HG03565 (cell line): ENCODE results near the gene OLFM1.
"Not testable (repeated sequence)": the region's sequence is repeated elsewhere in the genome, so short reads cannot be mapped to it uniquely, and the experiment has no call there.

Experiments
- ATAC-seq: cut with Tn5 transposase; IDR thresholded peaks from one replicate; pipeline ENCODE4 v1.9.1; 2021; ENCODE audit warnings: mild to moderate bottlenecking, moderate library complexity; ENCODE audit not compliant: unreplicated experiment

OLFM1 gene

GRCh38 chr9:135147474-135147805 lies 60.0 kb downstream of the OLFM1 start:
- ATAC-seq, result no peak

- no peak for ATAC-seq
Measured at GRCh38 chr9:135147938-135148337, 60.5 kb downstream of the OLFM1 start.

DNA sequence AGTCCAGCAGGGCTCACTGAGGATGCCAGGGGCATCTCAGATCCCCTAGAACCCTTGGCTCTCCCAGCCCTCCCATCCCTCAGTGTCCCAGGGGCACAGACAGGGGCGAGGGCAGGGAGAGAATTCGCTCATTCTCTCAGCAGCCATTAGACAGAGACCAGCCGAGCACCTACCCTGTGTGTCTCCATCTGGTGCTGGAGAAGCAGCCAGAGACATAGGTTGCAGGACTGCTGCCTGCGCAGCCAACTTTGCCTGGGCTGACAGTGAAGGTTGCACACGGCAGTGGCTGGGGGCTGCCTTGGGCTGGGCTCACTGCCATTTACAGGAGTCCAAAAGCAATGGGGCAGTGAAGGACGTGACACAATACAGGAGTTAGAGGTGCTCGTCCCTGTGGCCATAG lies 60.9 kb downstream of the OLFM1 start:
- ATAC-seq, result no peak

DNA sequence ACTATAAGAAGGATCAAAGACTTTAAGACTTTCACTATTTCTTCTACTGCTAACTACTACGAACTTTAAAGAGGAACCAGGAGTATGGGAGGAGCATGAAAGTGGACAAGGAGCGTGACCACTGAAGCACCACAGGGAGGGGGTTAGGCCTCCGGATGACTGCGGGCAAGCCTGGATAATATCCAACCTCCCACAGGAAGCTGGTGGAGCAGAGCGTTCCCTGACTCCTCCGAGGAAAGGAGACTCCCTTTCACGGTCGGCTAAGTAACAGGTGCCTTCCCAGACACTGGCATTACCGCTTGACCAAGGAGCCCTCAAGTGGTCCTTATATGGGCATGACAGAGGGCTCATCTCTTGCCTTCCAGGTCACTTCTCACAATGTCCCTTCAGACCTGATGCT lies 62.4 kb downstream of the OLFM1 start:
- ATAC-seq, result not testable (repeated sequence)

- ATAC-seq, result no peak
Measured at GRCh38 chr9:135150981-135151380, 63.5 kb downstream of the OLFM1 start.

DNA sequence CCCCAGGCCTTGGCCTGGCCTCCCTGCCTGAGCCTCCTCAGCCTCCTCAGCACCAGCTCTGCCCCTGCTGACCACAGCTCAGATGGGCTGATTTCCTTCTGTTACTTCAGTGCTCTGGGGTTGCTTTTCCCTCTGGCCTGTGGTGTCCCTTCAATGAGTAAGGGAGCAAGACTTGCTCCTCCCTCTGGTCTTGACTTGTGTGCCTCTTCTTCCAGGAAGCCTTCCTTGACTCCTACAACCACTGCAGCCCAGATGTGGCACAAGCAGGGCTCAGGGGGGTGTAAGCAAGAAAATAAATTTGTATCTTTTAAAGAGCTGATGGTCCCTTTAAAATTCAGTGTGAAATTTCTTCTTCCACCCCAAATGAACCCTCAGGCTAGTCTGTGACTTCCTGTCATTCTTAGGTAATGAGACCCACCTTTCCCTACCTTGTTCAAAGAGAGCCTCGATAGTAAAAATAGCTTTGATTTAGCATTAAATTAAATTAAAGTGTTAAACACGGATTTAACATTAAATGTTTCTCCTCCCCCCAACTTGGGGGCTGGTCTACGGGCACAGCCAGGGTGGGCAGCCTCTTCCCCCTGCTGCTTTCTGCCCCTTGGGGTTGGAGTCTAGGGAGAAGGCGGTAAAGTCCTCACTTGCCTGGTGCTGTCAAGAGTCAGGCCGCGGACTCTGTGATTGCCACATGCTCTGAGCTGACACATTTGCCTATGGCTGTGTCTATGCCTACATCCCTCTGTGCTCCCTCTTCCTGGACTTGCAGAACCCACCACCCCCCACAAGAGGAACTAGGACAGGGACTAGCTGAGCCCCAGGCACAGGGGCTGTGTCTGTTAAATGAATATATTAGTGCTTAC lies 64.5 kb downstream of the OLFM1 start:
- no peak for ATAC-seq

DNA sequence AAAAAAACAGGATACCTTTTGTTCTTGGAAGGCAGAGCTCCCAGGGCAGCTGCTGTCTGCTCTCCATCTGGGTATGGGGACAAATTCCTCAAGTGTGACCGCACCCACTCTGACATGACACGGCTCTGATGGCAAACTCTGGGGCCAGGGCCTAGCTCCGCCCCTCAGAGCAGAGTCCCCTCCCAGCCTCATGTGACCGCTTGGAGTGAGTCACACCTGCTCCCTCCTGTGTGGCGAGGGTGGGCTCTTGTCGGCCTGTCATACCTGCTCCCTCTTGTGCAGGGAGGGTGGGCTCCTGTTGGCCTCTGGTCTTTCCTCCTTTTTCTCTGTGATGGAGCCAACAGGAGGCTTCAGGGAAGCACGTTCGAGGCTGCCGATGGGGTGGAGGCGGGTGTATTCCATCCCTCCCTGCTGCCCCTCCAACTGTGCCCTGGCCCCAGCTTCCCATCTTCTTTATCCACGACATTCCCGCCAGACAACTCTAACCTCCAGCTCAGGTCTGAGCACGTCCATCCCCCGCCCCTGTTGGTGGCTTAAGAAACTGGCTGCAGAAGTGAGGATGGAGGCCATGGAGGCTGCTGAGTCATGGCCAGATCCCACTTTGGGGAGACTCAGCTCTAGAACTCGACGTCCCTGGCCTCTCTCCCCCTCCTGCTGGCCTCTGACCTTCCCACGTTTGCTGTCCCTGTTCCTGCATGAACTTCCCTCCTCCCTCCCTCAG lies 65.3 kb downstream of the OLFM1 start:
- no peak for ATAC-seq

GRCh38 chr9:135154050-135154615 lies 66.7 kb downstream of the OLFM1 start:
- ATAC-seq, result no peak

DNA sequence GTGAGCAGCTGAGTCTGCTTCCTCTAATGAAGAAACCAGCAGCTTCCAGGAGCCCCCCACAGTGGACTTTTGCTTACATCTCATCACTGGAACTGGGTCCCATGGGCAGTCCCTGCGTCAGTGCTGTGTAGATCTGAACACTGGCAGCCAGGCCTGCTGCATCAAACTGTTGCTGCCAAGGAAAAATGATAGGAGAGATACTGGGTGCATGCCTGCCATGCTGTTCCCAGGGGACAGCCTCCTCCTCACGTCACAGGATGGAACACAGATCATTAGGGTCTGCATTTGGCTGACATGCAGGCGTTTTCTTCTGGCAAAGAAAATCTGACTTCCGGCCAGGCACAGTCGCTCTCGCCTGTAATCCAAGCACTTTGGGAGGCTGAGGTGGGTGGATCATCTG lies 67.9 kb downstream of the OLFM1 start:
- ATAC-seq, result no peak

DNA sequence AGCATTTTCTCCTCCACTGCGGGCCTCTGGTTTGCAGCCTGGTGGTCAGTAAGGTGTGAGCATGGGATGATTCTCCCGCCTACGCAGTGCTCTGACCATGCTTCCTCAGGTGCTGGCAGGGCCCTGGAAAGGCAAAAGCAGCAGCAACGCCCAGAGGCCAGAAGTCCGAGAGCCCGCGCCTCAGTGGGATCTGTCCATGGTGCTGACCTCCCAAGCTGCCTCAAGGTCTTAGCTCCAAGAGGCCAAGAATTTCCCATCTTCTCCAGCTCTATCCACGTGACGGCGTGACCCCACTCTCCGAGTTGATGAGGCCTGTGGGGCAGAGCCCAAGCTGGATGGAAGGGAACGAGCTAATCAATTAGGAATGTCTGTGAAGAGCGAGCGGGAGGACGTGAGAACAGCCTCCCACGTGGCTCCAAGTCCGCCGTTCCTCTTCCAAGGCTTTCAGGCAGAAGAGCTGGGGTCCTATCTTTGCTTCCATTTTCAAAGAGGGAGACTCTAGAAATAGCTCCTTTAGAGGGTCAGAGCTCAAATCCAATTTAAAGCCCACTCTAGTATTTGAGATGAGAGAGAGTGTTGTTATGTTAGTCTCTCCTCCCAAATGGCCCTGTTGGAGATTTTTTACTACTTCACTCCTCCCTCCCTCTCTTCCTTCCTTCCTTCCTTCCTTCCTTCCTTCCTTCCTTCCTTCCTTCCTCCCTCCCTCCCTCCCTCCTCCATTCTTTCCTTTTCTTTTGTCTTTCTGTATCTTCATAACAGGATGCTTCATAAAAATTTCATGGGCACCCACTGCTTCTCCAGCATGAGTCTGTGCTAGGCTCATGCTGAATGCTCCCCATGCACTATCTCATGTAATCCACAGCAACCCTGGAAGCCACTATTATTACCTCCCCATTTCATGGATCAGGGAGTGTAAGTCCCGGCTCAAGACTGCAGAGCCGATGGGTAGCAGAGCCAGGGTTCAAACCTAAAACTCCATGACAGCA lies 69.3 kb downstream of the OLFM1 start:
- no peak for ATAC-seq

DNA sequence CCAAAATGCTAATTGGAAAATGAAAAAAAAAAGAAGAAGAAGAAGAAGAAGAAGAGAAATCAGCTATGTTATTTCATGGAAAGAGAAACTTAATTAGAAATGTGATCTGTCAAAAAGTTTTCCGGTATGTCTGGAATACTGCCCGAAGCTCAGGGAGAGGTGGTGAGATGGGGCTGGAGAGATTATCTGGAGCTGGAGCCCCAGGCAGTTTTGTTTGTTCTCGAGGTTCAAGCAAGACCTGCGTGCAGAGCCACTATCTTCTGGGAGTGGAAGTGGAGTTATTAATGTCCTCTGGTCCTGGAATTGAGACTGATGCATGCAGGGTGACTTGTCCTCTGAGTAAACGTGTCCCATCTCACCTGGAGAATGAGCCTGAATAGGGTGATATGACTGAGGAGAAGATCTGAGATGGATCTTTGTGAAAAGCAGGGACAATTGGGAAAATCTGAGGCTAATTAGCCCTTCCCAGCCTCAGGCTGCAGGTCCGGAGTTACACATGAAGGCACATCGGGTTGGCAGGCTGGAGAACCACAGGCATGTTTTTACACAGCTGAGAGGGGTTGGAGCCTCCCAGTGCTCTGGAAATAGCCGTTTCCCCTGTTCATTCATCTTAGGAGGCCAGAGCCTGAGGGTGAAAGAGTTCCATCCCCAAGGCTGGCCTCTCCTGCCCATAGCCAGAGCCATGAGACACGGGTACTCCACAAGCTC lies 70.5 kb downstream of the OLFM1 start:
- ATAC-seq, result no peak

- ATAC-seq, result no peak
Measured at GRCh38 chr9:135158564-135158937, 71.1 kb downstream of the OLFM1 start.

- no peak for ATAC-seq
Measured at GRCh38 chr9:135159801-135160200, 72.3 kb downstream of the OLFM1 start.

GRCh38 chr9:135160862-135161261 lies 73.4 kb downstream of the OLFM1 start:
- ATAC-seq, result no peak

GRCh38 chr9:135162599-135162998 lies 75.1 kb downstream of the OLFM1 start:
- not testable (repeated sequence) for ATAC-seq

GRCh38 chr9:135163023-135163780 lies 75.7 kb downstream of the OLFM1 start:
- ATAC-seq, result no peak

- ATAC-seq, result no peak
Measured at GRCh38 chr9:135164036-135164435, 76.6 kb downstream of the OLFM1 start.

GRCh38 chr9:135165003-135165711 lies 77.7 kb downstream of the OLFM1 start:
- ATAC-seq, result no peak
